HG03558 (cell line): ENCODE results near the gene KCNIP3.

ENCODE experiments used
- ATAC-seq: cut with Tn5 transposase; IDR thresholded peaks from one replicate; pipeline ENCODE4 v1.9.1; 2021; ENCODE audit warnings: moderate number of reproducible peaks; ENCODE audit not compliant: unreplicated experiment; ENCODE audit errors: extremely low read depth

The KCNIP3 gene

DNA sequence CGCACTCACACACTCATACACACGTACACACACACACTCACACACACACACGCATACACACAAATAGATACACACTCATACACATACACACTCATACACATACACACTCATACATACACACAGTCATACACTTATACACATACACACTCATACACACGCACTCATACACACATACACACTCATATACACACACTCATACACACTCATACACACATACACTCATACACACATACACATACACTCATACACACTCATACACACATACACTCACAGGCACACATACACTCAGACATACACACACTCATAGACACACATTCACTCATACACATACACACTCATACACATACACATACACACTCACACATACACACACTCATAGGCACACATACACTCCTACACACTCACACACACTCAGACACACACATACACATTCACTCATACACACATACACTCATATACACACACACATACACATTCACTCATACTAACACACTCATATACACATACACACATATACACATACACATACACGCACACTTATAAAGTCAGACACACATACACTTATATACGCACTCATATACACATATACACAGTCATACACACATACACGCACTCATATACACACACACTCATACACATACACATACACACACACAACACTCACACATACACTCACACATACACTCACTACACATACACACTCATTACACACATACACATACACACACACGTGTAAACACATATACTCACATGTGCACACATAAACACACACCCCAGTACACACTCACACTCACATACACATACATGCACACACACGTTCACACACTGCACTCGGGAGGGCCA is 28.7 kb downstream of the KCNIP3 start:
- no peak for ATAC-seq

DNA sequence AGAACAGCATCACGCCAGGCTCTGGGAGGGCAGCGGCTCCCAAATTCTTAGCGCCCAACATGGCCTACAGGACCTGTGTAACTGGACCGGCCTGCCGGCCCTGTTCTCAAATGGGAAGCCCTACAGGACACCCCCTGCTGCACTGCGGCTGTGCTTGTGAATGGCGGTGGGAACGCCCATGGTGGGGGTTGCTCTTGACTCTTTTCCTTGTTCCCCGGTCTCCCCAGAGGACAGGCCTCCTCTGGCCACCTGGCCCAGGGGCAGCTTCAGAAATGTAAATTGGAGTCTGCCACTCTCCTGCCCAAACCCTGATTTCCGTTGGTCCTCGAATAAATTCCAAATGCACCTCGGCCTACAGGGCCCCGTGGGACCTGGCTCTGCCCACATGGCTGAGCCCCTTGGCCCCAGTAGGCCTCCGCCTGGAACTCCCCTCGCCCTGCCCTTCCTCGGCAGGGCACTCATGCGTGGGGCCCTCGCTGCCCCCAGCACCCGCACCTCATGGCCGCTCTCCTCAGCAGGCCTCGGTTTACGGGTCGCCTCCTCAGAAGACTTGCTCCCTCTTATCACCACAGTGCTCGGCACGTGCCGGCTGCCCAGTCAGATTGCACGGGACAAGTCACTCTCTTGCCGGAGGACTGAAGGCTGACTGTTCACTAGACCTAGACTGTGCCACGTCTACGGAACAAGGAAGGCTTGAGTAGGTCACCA is 29.4 kb downstream of the KCNIP3 start:
- ATAC-seq, result no peak

DNA sequence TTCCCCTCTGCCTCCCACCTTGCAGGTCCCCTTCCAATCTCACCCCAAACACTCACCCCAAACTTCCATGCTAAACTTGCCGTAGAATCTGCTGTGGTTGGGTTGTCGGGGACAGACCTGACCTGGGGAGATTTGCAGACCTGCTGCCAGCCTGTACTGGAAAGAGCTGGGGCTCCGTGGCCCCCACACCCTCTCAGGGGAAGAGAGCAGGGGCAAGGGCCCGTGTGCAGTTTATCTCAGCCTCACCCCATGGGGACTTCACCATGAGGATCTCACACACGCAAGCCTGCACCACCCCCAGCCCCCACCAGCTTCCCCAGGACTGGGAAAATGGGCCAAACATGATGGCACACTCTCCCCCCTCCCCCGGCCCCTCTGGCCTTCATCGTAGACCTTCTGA is 30.7 kb downstream of the KCNIP3 start:
- no peak for ATAC-seq

- ATAC-seq, result no peak
These were observed 31.4 kb downstream of the KCNIP3 start for GRCh38 chr2:95328358-95329125.

DNA sequence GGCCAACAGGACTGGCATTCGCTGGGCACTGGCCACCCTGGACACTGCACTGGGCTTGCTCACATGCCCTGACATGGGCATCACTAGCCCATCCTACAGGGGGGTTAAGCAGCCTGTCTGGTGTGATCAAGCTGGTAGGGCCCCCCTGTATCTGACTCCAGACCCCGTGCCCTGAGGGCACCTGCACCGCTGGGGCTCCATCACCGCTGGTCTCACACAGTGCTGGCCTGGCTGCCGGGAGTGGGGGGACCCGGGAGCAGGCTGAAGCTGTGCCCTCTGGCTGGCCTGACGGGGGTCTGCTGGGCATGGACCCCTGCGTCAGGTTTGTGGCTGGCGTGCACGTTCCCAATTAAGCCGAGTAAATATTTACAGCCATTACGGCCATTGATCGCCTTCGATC is 32.3 kb downstream of the KCNIP3 start:
- no peak for ATAC-seq

DNA sequence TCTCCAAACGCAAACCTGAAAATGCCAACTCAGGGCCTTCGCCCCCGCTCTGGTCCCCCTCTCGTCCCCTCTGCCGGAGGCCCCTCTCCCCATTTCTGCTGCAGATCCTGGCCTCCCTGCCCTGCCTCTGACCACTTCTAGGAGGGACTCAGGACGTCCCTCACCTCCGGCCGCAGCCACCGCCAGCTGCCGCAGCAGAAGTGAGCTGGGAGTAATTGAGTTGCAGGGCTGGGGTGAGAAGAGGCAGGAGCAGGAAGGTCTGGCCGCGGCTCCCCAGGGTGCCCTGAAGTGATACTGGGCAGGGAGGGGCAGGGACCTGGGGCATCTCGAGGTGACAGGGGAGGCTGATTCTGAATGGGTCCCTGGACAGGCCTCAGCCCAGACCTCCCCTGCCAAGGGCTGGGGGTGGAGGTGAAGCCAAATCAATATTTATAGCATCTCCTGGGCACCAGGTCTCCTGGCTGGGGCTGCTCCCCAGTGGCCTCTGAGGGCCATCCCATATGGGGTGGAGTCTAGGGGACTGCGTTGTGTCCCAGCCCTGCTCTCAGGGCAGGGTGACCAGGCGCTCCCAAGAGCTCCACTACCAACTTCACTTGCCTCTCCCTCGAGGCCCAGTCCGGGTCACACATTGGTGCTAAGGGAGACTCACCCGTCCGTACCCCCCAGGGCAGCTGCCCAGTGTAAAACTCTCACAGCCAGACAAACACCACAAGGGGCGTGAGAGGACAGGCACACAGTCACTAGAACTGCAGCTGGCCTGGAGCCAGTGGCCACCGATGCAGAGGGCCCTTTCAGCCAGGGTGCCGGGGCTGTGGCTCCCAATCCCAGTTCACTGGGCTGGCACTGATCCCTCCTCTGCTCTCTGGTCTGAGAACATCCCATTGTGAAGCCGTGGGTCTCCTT is 33.0 kb downstream of the KCNIP3 start:
- no peak for ATAC-seq

DNA sequence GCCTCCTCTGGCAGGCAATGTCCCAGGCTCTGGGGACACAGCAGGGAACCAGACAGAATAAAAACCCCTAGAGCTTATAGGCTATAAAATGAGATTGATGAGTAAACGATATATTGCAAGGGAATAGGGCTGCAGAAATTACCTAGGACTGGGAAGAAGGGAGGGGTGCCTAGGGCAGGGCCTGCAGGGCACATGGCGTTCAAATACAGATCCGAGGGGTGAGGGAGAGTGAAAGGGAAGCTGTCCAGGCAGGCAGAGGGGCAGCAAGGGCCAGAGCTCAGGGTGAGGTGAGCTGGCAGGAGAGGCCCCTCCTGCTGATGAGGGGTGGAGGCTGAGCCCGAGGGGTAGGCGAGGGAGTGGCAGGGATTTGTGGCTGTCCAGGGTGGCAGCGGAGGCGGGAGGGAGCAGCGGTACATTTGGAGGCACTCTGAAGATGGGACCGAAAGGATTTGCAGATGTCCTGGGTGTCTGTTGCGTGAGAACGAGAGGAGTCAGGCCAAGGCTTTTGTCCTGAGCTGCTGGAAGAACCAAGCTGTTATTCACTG is 33.7 kb downstream of the KCNIP3 start:
- no peak for ATAC-seq

DNA sequence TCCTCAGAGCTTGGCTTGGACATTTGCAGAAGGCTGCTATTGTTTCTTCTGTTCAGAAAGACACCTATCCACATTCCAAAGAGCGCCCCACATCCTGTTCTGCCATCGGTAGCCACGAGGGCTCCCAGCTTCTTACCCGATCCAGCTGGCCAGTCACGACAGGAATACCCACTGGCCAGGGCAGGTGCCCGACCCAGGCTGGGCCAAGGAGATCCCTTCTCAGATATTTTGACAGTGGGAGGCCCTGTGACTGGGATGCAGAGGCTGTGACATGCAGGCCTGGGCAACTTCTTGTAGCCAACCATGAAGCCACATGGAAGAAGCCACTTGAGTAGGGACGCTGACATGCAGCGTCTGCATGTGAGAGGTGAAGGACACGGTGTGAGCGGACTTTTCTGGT is 34.5 kb downstream of the KCNIP3 start:
- ATAC-seq, result no peak

GRCh38 chr2:95332036-95332435 is 34.9 kb downstream of the KCNIP3 start:
- no peak for ATAC-seq

DNA sequence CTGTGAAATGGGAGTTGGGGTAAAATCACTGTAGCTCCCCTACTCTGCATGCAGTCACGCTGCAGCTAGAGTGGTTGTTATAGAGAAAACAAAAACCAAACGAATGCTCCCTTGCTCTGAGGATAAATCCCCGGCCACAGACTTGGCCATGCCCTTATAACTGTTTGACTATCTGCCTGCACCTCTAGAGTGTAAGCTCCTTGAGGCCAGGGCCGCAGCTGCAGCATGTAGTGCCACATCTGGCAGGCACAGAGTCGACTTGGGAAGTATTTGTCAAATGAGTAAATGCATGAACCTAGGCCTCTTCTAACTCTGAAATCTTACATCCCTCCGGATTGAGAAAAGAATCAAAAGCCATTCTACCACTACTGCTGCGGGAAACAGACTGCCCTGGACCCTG is 35.9 kb downstream of the KCNIP3 start:
- no peak for ATAC-seq

- ATAC-seq, result no peak
These were observed 36.8 kb downstream of the KCNIP3 start for GRCh38 chr2:95333888-95334338.

- no peak for ATAC-seq
These were observed 37.9 kb downstream of the KCNIP3 start for GRCh38 chr2:95334916-95335641.

DNA sequence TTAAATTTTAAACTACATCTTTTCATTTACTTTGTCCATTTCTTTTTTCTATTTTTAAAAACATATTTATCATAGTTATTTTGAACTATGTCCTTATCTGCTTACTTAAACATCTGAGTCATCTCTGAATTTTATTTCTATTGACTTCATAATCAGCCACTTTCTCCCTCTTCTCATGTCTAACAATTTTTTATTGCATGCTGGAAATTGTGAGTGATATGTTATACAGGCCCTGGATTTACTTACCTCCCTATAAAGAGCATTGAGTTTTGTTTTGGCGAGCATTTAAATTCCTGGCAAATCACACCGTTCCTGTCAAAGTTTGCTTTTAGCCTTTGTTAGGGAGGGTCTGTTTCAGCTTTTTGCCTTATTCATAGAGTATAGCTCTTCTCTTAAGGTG is 39.3 kb downstream of the KCNIP3 start:
- ATAC-seq, result no peak

- no peak for ATAC-seq
These were observed 40.7 kb downstream of the KCNIP3 start for GRCh38 chr2:95337829-95338228.

DNA sequence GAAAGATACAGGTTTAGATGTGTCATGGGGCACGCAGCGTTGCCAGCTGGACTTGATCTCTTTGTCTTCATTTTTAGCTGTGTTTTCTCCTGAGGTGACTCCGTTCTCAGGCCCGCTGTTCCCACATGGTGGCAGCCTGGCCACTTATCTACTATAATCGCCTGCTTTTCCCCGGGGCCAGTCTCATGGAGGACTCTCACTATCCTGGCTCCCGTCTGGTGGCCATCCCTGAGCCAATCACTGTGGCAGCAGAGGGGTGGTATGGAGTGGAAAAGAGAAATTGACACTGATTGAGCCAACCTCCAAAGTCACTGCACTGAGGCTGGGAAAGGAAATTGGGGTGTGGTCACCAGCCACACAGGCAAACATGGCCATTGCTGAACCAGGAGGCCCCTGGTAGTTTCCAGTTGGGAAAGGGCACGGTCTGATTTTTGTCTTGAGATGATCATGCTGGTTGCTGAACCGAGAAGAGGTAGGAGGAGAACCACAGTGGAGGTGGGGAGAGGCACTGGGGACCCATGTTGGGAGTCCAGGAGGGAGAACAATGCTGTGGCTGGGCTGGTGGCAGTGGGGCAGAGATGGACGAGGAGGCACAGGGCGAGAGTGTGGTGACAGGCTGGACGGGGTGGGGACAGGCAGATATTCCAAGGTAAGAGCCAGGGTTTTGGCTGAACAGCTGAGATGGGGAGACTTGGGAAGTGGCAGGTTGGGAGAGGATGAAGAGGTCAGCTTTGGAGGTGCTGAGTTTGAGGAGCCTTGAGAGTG is 45.6 kb downstream of the KCNIP3 start:
- ATAC-seq, result no peak

GRCh38 chr2:95343429-95344214 is 46.5 kb downstream of the KCNIP3 start:
- no peak for ATAC-seq

DNA sequence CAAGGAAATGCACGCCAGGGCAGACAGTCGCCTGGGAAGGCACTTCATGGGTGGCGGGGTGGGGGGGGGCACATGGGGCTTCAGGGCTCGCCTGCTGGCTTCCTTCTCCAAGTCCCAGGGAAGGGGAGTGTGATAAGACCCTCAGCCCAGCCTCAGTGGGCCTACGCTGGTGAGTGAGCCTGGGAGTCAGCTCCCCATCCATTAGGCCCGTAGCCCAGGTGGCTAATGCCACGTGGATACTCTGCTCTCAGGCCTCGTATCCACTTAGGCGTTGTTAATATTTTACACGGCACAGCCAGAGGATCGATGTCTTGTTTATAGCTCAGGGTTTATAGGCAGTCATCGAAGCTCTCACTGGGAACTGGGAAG is 47.1 kb downstream of the KCNIP3 start:
- no peak for ATAC-seq

DNA sequence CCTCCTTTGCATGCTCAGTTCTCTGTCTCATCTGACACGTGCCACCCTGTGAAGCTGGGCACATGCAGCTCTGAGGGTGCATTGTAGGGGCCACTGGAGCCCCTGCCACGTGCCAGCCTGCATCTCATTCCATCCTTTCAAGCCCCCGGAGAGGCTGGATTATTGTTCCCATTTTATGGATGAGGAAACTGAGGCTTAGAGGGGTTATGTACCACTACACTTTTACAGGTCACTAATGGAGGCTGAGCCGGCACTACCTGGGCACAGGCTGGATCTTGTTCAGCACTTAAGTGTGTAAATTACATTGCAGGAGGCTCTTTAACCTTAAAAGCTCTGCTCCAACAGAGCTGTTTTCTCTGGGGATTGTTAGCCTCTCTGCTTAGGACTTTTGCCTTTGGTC is 47.5 kb downstream of the KCNIP3 start:
- ATAC-seq, result no peak
